ENCODE results near the gene PDE11A. TPM values are rescaled to one million over a fixed set of nuclear protein-coding genes. Genes with fewer than 3 reads are reported as not detected.

PDE11A gene
- total RNA-seq, 2 donors from 2014 or later: 1.5 to 1.9 TPM

GRCh38 chr2:177638507-177638906 is 434.1 kb downstream of the PDE11A start:
- Histone ChIP-seq H3K36me3 (ENCODE audit: control insufficient read depth, insufficient read depth, low read length) (no peaks in the 10 kb centered on the region), H3K4me1 (ENCODE audit: control insufficient read depth, insufficient read depth, low read length) (no peaks in the 10 kb centered on the region), H3K27me3 (ENCODE audit: control insufficient read depth, insufficient read depth, low read length, poor library complexity, severe bottlenecking) (no peaks in the 10 kb centered on the region), H3K9ac (ENCODE audit: extremely low read depth, low read length, poor library complexity, severe bottlenecking) (no peak overlapping the region), H3K4me3 (ENCODE audit: low read length) (no peak overlapping the region), H3K27ac (ENCODE audit: low read depth, low read length) (no peak overlapping the region), H3K9me3 (ENCODE audit: control insufficient read depth, low read length) (peaks cover 3% of the 10 kb centered on the region)
- no peak for DNase-seq
- 100% methylated on average over 1 of the region's 1 CpG; no CpG with 5 or more reads in 1 of the 2 experiments for WGBS, 2 experiments (ENCODE audit: insufficient coverage in 1 of 2, insufficient read length in 1 of 2)
- TF ChIP-seq, protein P1, sequence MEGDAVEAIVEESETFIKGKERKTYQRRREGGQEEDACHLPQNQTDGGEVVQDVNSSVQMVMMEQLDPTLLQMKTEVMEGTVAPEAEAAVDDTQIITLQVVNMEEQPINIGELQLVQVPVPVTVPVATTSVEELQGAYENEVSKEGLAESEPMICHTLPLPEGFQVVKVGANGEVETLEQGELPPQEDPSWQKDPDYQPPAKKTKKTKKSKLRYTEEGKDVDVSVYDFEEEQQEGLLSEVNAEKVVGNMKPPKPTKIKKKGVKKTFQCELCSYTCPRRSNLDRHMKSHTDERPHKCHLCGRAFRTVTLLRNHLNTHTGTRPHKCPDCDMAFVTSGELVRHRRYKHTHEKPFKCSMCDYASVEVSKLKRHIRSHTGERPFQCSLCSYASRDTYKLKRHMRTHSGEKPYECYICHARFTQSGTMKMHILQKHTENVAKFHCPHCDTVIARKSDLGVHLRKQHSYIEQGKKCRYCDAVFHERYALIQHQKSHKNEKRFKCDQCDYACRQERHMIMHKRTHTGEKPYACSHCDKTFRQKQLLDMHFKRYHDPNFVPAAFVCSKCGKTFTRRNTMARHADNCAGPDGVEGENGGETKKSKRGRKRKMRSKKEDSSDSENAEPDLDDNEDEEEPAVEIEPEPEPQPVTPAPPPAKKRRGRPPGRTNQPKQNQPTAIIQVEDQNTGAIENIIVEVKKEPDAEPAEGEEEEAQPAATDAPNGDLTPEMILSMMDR (conservative IDR thresholded peaks at IDR 0.05): no peak
- Mint-ChIP-seq H3K36me3 (ENCODE audit: low read depth) (no peaks in the 10 kb centered on the region), H3K4me3 (no peak overlapping the region), H3K27ac (no peak overlapping the region), H3K9me3 (peaks cover 10% of the 10 kb centered on the region), H3K4me1 (peaks cover 13% of the 10 kb centered on the region), H3K27me3 (ENCODE audit: insufficient read depth) (no peaks in the 10 kb centered on the region)

GRCh38 chr2:177636672-177637071 is 435.9 kb downstream of the PDE11A start:
- Mint-ChIP-seq H3K9me3 (no peaks in the 10 kb centered on the region), H3K4me1 (peaks cover 13% of the 10 kb centered on the region), H3K4me3 (no peak overlapping the region), H3K27me3 (ENCODE audit: insufficient read depth) (peaks cover 4% of the 10 kb centered on the region), H3K36me3 (ENCODE audit: low read depth) (no peaks in the 10 kb centered on the region), H3K27ac (no peak overlapping the region)
- H3K27me3 ChIP-seq (ENCODE audit: control insufficient read depth, insufficient read depth, low read length, poor library complexity, severe bottlenecking): no peaks in the 10 kb centered on the region
- H3K36me3 ChIP-seq (ENCODE audit: control insufficient read depth, insufficient read depth, low read length): no peaks in the 10 kb centered on the region
- H3K27ac ChIP-seq (ENCODE audit: low read depth, low read length): no peak overlapping the region
- H3K9ac ChIP-seq (ENCODE audit: extremely low read depth, low read length, poor library complexity, severe bottlenecking): no peak overlapping the region
- TF ChIP-seq, protein P1 (conservative IDR thresholded peaks at IDR 0.05): peak; percentile 40
- no peaks in the 10 kb centered on the region for H3K4me1 ChIP-seq (ENCODE audit: control insufficient read depth, insufficient read depth, low read length)
- 64 to 74% methylated on average over 1 of the region's 1 CpG for whole genome bisulfite sequencing, 2 experiments (ENCODE audit: insufficient coverage in 1 of 2, insufficient read length in 1 of 2)
- H3K9me3 ChIP-seq (ENCODE audit: control insufficient read depth, low read length): no peaks in the 10 kb centered on the region
- no peak overlapping the region for H3K4me3 ChIP-seq (ENCODE audit: low read length)
- no peak for DNase-seq

- Histone ChIP-seq H3K27ac (ENCODE audit: low read depth, low read length) (no peak overlapping the region), H3K27me3 (ENCODE audit: control insufficient read depth, insufficient read depth, low read length, poor library complexity, severe bottlenecking) (no peaks in the 10 kb centered on the region), H3K9me3 (ENCODE audit: control insufficient read depth, low read length) (no peaks in the 10 kb centered on the region), H3K9ac (ENCODE audit: extremely low read depth, low read length, poor library complexity, severe bottlenecking) (no peak overlapping the region), H3K4me3 (ENCODE audit: low read length) (no peak overlapping the region), H3K4me1 (ENCODE audit: control insufficient read depth, insufficient read depth, low read length) (no peaks in the 10 kb centered on the region), H3K36me3 (ENCODE audit: control insufficient read depth, insufficient read depth, low read length) (no peaks in the 10 kb centered on the region)
- no CpG with 5 or more reads among the region's 1 CpG for WGBS, 2 experiments (ENCODE audit: insufficient coverage in 1 of 2, insufficient read length in 1 of 2)
- TF ChIP-seq, protein P1 (conservative IDR thresholded peaks at IDR 0.05): no peak
- Mint-ChIP-seq H3K9me3 (no peaks in the 10 kb centered on the region), H3K4me1 (peaks cover 11% of the 10 kb centered on the region), H3K4me3 (no peak overlapping the region), H3K27ac (no peak overlapping the region), H3K27me3 (ENCODE audit: insufficient read depth) (peaks cover 4% of the 10 kb centered on the region), H3K36me3 (ENCODE audit: low read depth) (no peaks in the 10 kb centered on the region)
- no peak for DNase-seq
Observed at GRCh38 chr2:177635696-177636095, 436.9 kb downstream of the PDE11A start.
